ENCODE measurements around the gene HEXD.

The HEXD gene

GRCh38 chr17:82435103-82435502 lies 17.0 kb downstream of the HEXD start:
- no peak for TF ChIP-seq CTCF (IDR thresholded peaks at IDR 0.05; ENCODE audit: insufficient read depth, missing control alignments)
- DNase-seq (ENCODE audit: insufficient read length, low spot score) (no peak), FAIRE-seq (no peak)

GRCh38 chr17:82435601-82436583 lies 17.7 kb downstream of the HEXD start:
- no peak for TF ChIP-seq CTCF (IDR thresholded peaks at IDR 0.05; ENCODE audit: insufficient read depth, missing control alignments)
- no peak for FAIRE-seq

GRCh38 chr17:82436601-82437324 lies 18.6 kb downstream of the HEXD start:
- FAIRE-seq (no peak), DNase-seq (ENCODE audit: insufficient read length, low spot score) (no peak)
- TF ChIP-seq CTCF (IDR thresholded peaks at IDR 0.05; ENCODE audit: insufficient read depth, missing control alignments): no peak

More at GRCh38 chr17:82435601-82436583, 17.7 kb downstream of the HEXD start:
- no peak for DNase-seq (ENCODE audit: insufficient read length, low spot score)

- no peak for FAIRE-seq
- DNase-seq (ENCODE audit: insufficient read length, low spot score): no peak
- no peak for TF ChIP-seq CTCF (IDR thresholded peaks at IDR 0.05; ENCODE audit: insufficient read depth, missing control alignments)
These were observed 19.1 kb downstream of the HEXD start for GRCh38 chr17:82437325-82437668.

- FAIRE-seq (no peak), DNase-seq (ENCODE audit: insufficient read length, low spot score) (no peak)
- TF ChIP-seq CTCF (IDR thresholded peaks at IDR 0.05; ENCODE audit: insufficient read depth, missing control alignments): no peak
These were observed 20.4 kb downstream of the HEXD start for GRCh38 chr17:82438401-82439193.

- TF ChIP-seq CTCF (IDR thresholded peaks at IDR 0.05; ENCODE audit: insufficient read depth, missing control alignments): no peak
- FAIRE-seq (no peak), DNase-seq (ENCODE audit: insufficient read length, low spot score) (no peak)
These were observed 21.2 kb downstream of the HEXD start for GRCh38 chr17:82439194-82439828.

All from D721Med (cell line).